A375 (cell line): ENCODE results near the gene RFC1. TPM values are rescaled to one million over a fixed set of nuclear protein-coding genes. Genes with fewer than 3 reads are reported as not detected.

Experiments used
- small RNA-seq: library from RNA; depleted of rRNA; stranded (forward); fragments of <200 nt; gene quantifications from one replicate; pipeline ENCODE3, GENCODE V24; 2014
- total RNA-seq: library from RNA; depleted of rRNA; stranded (reverse); fragments of >200 nt; shearing (Covaris generic); gene quantifications from 2 replicates; pipeline ENCODE4 v1.2.3, GENCODE V29; 2014; rRNA removed

The RFC1 gene
- 99.4 and 101 TPM in 2 replicates for total RNA-seq

GRCh38 chr4:39365830-39366771 lies at the start of gene RFC1:
Gene RFC1 (minus strand): TSS chr4:39366362. CDS start chr4:39366241, 121 bp downstream.

GRCh38 chr4:39406763-39407583 lies 40.8 kb upstream of the RFC1 start, which contains the start of gene KLB:
Gene KLB (plus strand): TSS chr4:39406930. CDS start chr4:39406950, 20 bp downstream.

Small RNA genes within 50 kb of the gene (small RNA-seq; reads per million reads assigned to genes)
- gene MIR5591, result not detected
- not detected for gene RNU6-32P
- gene RNU6-887P, result not detected

Other genes with a start within 250 kb of the RFC1 start
- 17.5 and 18.6 TPM in 2 replicates for gene WDR19, start 183.8 kb downstream of the RFC1 start, total RNA-seq
- not detected in 2 replicates for gene KLB, start 40.6 kb upstream of the RFC1 start, total RNA-seq
- 4,442 and 5,509 TPM in 2 replicates for gene RPL9, start 92.6 kb upstream of the RFC1 start, total RNA-seq
- gene LIAS, start 92.7 kb upstream of the RFC1 start, total RNA-seq, result 8.1 and 12.8 TPM in 2 replicates
- gene UGDH, start 161.1 kb upstream of the RFC1 start, total RNA-seq, result 23.6 and 36.9 TPM in 2 replicates